Activated CD8-positive, alpha-beta memory T cell treated with anti-CD3 and anti-CD28 coated beads, Interleukin-2, amount 10 ng/mL, durations not matched to agents 7 days and 5 days (primary cell): Measurements from ENCODE around the gene ISLR. TPM values are rescaled to one million over a fixed set of nuclear protein-coding genes. Genes with fewer than 3 reads are reported as not detected.

Experiments used
- ATAC-seq: fragments of 150-1000 bp; cut with Tn5 transposase; one replicate; pipeline ENCODE4 v1.10.0; 2021; ENCODE audit warnings: moderate library complexity
- CTCF ChIA-PET: fragments of 350-600 bp; sonication (Branson Sonifier 250); formaldehyde crosslinking; loops from one replicate; lab custom pipeline; 2021; ENCODE audit warnings: antibody characterized with exemption; lab: Charles Lee
- DNase-seq: peaks from one replicate; pipeline ENCODE4 v3.0.0-alpha.2; 2020
- H3K27ac Mint-ChIP-seq: one replicate; pipeline ENCODE4 v1.8.0; 2021; ENCODE audit warnings: mild to moderate bottlenecking, mixed read lengths
- H3K27me3 Mint-ChIP-seq: one replicate; pipeline ENCODE4 v1.8.0; 2021; ENCODE audit warnings: mixed read lengths
- H3K36me3 Mint-ChIP-seq: one replicate; pipeline ENCODE4 v1.8.0; 2021; ENCODE audit warnings: mild to moderate bottlenecking, mixed read lengths
- H3K4me1 Mint-ChIP-seq: one replicate; pipeline ENCODE4 v1.8.0; 2021; ENCODE audit warnings: mixed read lengths
- H3K4me3 Mint-ChIP-seq: one replicate; pipeline ENCODE4 v1.8.0; 2021; ENCODE audit warnings: mild to moderate bottlenecking, moderate library complexity, mixed read lengths
- H3K9me3 Mint-ChIP-seq: one replicate; pipeline ENCODE4 v1.8.0; 2022; ENCODE audit warnings: low read depth, mixed read lengths
- total RNA-seq, 2 experiments: library from RNA; stranded (reverse); gene quantifications; one replicate each; pipeline ENCODE4 v1.2.3, GENCODE V29; 2021

The ISLR gene
- total RNA-seq, 2 experiments from 2014 or later, result not detected

DNA sequence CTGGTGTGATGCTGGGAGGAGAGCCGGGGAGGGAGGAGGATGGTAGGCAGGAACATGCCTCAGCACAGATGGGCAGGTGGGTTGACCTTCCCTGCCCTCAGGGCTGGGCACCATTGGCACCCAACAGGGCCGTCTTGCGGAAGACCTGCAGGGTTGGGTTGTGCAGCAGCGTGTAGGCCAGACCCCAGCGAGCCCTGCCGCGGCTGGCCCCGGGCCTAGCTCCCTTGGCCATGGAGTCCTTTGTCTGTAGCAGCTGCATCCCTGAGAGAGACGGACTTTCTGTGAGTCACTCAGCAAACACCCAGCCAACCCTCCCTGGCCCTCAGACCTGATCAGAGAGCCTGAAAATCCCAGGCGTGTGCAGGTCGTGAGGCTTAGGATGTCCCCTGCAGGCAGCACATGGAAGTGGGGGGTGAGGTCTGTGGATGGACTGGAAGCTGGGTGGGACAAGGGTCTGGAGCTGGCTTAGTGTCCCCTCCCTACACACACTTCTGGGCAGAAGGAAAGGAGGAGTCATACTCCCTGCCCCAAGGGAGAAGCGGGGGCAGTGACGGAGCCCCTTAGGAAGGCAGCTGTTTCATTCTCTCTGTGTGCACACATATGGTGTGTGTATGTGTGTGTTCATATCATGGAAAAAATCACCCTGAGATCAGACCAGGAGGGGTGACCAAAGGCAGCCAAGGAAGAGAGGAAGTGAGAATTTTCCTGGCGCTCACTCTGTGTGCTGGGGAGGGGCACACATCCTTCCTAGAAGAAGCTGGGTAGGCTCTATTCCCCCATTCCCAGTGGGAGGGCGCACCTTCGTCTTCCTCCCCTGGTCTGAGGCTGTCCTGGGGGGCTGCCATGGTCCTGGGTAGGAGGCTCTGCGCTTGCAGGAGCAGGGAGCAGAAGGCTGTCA, 6.7 kb downstream of the ISLR start:
- Mint-ChIP-seq H3K4me3 (no peak overlapping the region), H3K9me3 (no peaks in the 10 kb centered on the region), H3K27me3 (peaks cover 2% of the 10 kb centered on the region), H3K4me1 (no peaks in the 10 kb centered on the region), H3K27ac (no peak overlapping the region), H3K36me3 (no peaks in the 10 kb centered on the region)
- no peak for ATAC-seq
- CTCF ChIA-PET, result no interaction called here
- DNase-seq, result no peak

DNA sequence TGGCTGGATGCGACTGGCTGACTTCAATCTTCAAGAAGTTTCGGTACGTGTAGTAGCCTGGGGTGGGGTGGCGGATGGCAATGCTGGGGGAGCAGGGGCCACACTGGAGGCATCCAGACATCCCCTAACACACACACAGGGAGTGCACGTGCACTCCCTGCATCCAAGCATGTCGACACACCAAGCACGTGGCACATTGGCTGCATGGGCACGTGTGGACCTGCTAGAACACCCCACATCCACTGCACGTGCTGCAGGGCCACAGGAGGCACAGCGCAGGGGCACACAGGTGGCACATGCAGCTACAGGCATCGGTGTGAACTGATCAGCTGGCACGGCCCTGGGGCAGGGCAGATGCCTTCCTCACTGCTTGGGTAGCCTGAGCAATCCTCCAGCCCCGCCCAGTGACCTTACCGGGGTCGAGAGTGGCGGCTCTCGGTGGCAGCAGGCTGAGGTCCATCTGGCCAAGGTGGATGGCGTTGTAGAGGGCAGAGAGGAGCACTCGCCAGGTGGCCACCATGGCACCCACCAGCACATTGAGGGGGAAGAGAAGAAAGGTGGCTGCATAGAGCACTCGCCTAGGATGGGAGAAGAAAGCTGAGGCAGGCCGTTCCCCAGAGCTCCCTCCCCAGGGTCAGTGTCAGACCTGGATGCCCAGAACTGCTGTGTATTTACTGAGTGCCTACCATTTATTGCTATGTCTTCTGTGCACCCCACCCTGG, 7.5 kb downstream of the ISLR start:
- DNase-seq (no peak), ATAC-seq (no peak)
- no peaks in the 10 kb centered on the region for H3K9me3 Mint-ChIP-seq
- H3K36me3 Mint-ChIP-seq, result no peaks in the 10 kb centered on the region
- CTCF ChIA-PET, result no interaction called here
- no peaks in the 10 kb centered on the region for H3K4me1 Mint-ChIP-seq
- no peak overlapping the region for H3K4me3 Mint-ChIP-seq
- peaks cover 2% of the 10 kb centered on the region for H3K27me3 Mint-ChIP-seq
- H3K27ac Mint-ChIP-seq, result no peak overlapping the region

DNA sequence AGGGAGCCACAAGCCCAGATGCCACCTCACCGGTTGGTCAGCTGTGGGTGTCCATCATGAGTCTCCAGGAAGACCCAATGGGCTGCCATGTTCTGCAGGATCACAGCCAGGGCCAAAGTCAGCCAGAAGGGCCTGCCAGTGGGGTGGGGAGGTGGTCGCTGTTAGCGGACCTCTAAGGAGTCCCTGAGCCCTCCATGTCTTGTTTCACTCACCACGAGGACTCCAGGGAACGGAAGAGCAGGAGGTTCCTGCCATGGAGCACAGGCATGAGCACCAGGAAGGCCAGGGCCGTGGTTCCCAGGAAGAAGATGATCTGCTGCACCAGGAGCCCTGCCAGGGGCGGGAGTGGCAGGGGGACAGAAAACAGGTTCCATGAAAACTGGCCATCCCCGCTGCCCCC, 8.6 kb downstream of the ISLR start:
- no peak for ATAC-seq

DNA sequence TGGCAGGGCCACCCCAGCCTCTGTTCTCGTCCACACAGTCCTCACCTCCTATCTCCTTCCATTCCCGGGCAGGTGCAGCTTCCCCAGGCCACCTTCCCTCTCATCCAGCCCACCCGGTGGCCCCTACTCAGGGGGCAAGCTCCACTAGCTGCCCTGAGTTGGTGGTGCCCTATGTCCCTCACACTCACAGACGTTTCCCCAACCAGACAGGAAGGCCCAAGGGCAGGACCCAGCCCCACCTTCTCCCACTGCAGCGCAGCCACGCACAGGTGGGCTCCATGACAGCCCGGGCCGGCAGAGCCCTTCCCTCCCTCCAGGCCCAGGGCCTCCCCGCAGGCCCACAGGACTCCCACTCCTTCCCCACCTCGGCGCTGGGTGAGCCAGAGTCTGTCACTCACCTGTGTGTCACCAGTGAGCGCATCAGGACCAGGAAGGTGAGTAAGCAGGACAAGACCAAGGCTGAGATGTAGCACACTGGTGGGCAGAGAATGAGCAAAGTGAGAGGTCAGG, 11.1 kb downstream of the ISLR start:
- Mint-ChIP-seq H3K27ac (no peak overlapping the region), H3K4me1 (no peaks in the 10 kb centered on the region), H3K27me3 (peaks cover 2% of the 10 kb centered on the region), H3K4me3 (no peak overlapping the region), H3K9me3 (no peaks in the 10 kb centered on the region), H3K36me3 (no peaks in the 10 kb centered on the region)
- no peak for DNase-seq
- ATAC-seq, result no peak
- CTCF ChIA-PET, result no interaction called here

More for the DNA sequence above, 8.6 kb downstream of the ISLR start:
- CTCF ChIA-PET, result no interaction called here
- Mint-ChIP-seq H3K4me3 (no peak overlapping the region), H3K36me3 (no peaks in the 10 kb centered on the region), H3K9me3 (no peaks in the 10 kb centered on the region), H3K27ac (no peak overlapping the region), H3K4me1 (no peaks in the 10 kb centered on the region), H3K27me3 (peaks cover 2% of the 10 kb centered on the region)
- no peak for DNase-seq

DNA sequence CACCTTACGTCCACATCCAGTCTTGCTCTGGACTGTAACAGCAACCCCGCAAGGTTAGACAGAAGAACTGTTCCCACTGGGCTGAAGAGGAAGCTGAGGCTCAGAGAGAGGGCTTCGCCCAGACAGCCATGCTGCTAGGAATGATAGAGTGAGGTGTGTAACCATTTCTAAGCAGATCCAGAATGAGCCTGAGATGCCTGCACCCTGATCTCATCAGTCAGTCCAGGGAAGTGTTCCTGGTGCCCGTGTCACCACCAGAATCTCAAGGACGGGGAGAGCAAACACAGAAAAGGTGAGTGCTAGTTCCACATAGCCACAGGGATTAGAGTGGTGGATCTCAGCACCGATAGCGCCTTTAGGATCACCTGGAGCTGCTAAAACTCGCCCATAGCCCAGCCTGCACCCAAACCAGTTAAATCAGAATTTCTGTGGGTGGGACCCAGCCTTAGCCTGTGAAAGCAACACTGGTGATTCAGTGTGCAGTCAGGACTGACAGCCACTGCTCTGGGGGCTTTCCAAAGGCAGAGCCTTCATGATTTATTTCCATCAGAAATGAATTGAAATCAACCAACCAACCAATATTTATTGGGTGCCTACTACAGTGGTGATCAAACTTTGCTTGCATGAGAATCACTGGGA, 12.3 kb downstream of the ISLR start:
- no peak overlapping the region for H3K4me3 Mint-ChIP-seq

GRCh38 chr15:74188216-74188615, 14.7 kb downstream of the ISLR start:
- no peaks in the 10 kb centered on the region for H3K4me1 Mint-ChIP-seq
- CTCF ChIA-PET, result interaction anchor here (1.1 kb wide), 1 partner anchor 26 kb away, joined by 3 read pairs; no protein-coding TSS in a partner anchor

More for the DNA sequence above, 12.3 kb downstream of the ISLR start:
- Mint-ChIP-seq H3K27ac (no peak overlapping the region), H3K9me3 (no peaks in the 10 kb centered on the region), H3K27me3 (peaks cover 2% of the 10 kb centered on the region), H3K36me3 (no peaks in the 10 kb centered on the region), H3K4me1 (no peaks in the 10 kb centered on the region)
- DNase-seq (no peak), ATAC-seq (no peak)
- CTCF ChIA-PET, result no interaction called here

GRCh38 chr15:74191798-74192197, 18.3 kb downstream of the ISLR start:
- Mint-ChIP-seq H3K27me3 (no peaks in the 10 kb centered on the region), H3K36me3 (no peaks in the 10 kb centered on the region), H3K27ac (no peak overlapping the region), H3K4me3 (no peak overlapping the region), H3K9me3 (no peaks in the 10 kb centered on the region), H3K4me1 (no peaks in the 10 kb centered on the region)
- CTCF ChIA-PET, result interaction anchor here (0.9 kb wide), 1 partner anchor 116 kb away, joined by 3 read pairs; no protein-coding TSS in a partner anchor
- ATAC-seq (no peak), DNase-seq (no peak)

More at GRCh38 chr15:74188216-74188615, 14.7 kb downstream of the ISLR start:
- Mint-ChIP-seq H3K27ac (no peak overlapping the region), H3K9me3 (no peaks in the 10 kb centered on the region), H3K27me3 (no peaks in the 10 kb centered on the region), H3K4me3 (no peak overlapping the region), H3K36me3 (no peaks in the 10 kb centered on the region)
- ATAC-seq (no peak), DNase-seq (no peak)

DNA sequence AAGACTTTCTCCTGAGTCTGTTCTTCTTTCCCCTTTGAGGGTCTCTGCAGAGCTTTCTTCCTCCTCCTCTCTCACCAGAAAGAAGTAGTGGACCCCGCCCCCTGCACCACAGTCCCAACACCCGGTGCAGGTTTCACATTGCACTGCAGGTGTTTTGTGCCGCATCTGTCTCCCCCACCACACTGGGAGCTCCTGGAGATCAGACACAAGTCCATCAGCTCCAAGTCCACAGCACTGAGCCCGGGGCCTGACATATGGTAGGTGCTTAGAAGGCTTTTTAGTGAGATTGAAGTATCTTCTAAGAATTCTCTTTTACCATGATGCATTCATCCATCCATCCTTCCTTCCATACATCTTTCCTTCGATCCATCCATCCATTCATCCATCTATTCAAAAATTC, 19.2 kb downstream of the ISLR start:
- H3K4me3 Mint-ChIP-seq, result no peak overlapping the region
- DNase-seq, result no peak
- H3K27ac Mint-ChIP-seq, result no peak overlapping the region
- H3K27me3 Mint-ChIP-seq, result no peaks in the 10 kb centered on the region
- CTCF ChIA-PET, result no interaction called here
- no peaks in the 10 kb centered on the region for H3K9me3 Mint-ChIP-seq
- H3K36me3 Mint-ChIP-seq, result no peaks in the 10 kb centered on the region
- ATAC-seq, result no peak
- H3K4me1 Mint-ChIP-seq, result no peaks in the 10 kb centered on the region

DNA sequence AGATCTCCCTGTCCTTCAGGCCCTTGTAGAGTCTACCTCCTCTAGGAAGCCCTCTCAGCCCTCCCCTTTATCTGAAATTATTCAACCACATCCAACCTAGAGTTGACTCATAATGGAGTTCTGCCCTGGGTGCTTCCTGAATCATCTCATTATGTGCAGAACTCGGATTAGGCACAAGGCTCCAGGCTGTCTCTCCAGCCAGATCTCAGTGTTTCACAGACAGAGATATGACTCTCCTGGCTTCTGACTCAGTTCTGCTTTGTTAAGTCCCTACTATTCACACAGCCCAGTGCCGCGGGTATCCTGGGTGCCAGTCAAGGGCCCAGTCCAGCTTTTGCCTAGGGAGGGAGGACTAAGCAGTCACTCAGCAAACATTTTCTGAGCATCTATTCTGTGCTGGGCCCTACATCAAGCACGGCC, 19.8 kb downstream of the ISLR start:
- H3K27me3 Mint-ChIP-seq, result no peaks in the 10 kb centered on the region
- no peaks in the 10 kb centered on the region for H3K4me1 Mint-ChIP-seq
- no peaks in the 10 kb centered on the region for H3K9me3 Mint-ChIP-seq
- no peaks in the 10 kb centered on the region for H3K36me3 Mint-ChIP-seq
- no peak for DNase-seq
- CTCF ChIA-PET, result no interaction called here
- H3K27ac Mint-ChIP-seq, result no peak overlapping the region
- H3K4me3 Mint-ChIP-seq, result no peak overlapping the region
- ATAC-seq, result no peak

GRCh38 chr15:74193905-74194304, 20.4 kb downstream of the ISLR start:
- no peaks in the 10 kb centered on the region for H3K36me3 Mint-ChIP-seq
- no peak overlapping the region for H3K27ac Mint-ChIP-seq
- CTCF ChIA-PET, result no interaction called here
- no peak overlapping the region for H3K4me3 Mint-ChIP-seq
- no peaks in the 10 kb centered on the region for H3K9me3 Mint-ChIP-seq
- H3K4me1 Mint-ChIP-seq, result no peaks in the 10 kb centered on the region
- ATAC-seq, result no peak
- no peaks in the 10 kb centered on the region for H3K27me3 Mint-ChIP-seq
- DNase-seq, result no peak

GRCh38 chr15:74194572-74195559, 21.4 kb downstream of the ISLR start:
- no peak for DNase-seq
- Mint-ChIP-seq H3K9me3 (no peaks in the 10 kb centered on the region), H3K27ac (no peak overlapping the region), H3K4me3 (no peak overlapping the region), H3K36me3 (no peaks in the 10 kb centered on the region), H3K4me1 (no peaks in the 10 kb centered on the region), H3K27me3 (no peaks in the 10 kb centered on the region)
- CTCF ChIA-PET, result no interaction called here
- no peak for ATAC-seq

DNA sequence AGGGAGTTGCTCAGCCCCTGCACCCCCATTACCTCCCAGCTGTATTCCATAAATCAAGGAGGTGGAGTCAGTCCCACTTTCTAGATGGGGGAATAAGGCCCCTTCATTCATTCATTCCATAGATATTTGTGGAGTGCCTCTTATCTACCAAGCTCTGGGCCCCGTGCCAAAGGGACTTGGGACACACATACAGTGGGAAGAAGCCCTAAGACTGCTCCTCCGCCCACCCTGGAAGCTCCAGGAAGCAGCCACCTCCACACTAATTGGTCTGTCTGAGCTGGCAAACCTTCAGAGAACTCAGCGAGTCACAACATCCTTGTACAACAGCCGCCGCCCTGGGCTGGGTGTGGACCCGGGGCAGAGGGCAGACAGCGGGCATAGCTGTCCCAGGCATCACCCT, 22.7 kb downstream of the ISLR start:
- no peaks in the 10 kb centered on the region for H3K36me3 Mint-ChIP-seq
- CTCF ChIA-PET, result no interaction called here
- no peaks in the 10 kb centered on the region for H3K9me3 Mint-ChIP-seq
- no peaks in the 10 kb centered on the region for H3K4me1 Mint-ChIP-seq
- peaks cover 3% of the 10 kb centered on the region for H3K27me3 Mint-ChIP-seq
- ATAC-seq (no peak), DNase-seq (no peak)
- no peak overlapping the region for H3K4me3 Mint-ChIP-seq
- H3K27ac Mint-ChIP-seq, result no peak overlapping the region
